ENCODE measurements around the gene GPR17.

The GPR17 gene

GRCh38 chr2:127694986-127695385, 49.0 kb downstream of the GPR17 start:
- DNase-seq (ENCODE audit: low read depth), result no peak

- peak; percentile 44 for DNase-seq (ENCODE audit: low read depth)
These were observed 49.8 kb downstream of the GPR17 start for GRCh38 chr2:127695491-127696472.

- DNase-seq (ENCODE audit: low read depth), result no peak
These were observed 51.7 kb downstream of the GPR17 start for GRCh38 chr2:127697482-127698180.

- no peak for DNase-seq (ENCODE audit: low read depth)
These were observed 52.8 kb downstream of the GPR17 start for GRCh38 chr2:127698553-127699355.

- no peak for DNase-seq (ENCODE audit: low read depth)
These were observed 54.7 kb downstream of the GPR17 start for GRCh38 chr2:127700527-127701192.

GRCh38 chr2:127701193-127701650, 55.3 kb downstream of the GPR17 start, which contains the start of gene SFT2D3:
Gene SFT2D3, plus strand, starts transcription at chr2:127701497. Its CDS starts 32 bp downstream, at chr2:127701529.
- DNase-seq (ENCODE audit: low read depth), result peak; percentile 76

GRCh38 chr2:127701651-127702394, 55.9 kb downstream of the GPR17 start:
- DNase-seq (ENCODE audit: low read depth), result peak; percentile 47

All from stimulated activated CD8-positive, alpha-beta memory T cell treated with anti-CD3 and anti-CD28 coated beads, Interleukin-15, amount 100 ng/mL, for 1 hour (primary cell).